ENCODE measurements around the gene RXRA.

GRCh38 chr9:134475011-134475790 lies 148.9 kb downstream of the RXRA start:
- TF ChIP-seq, protein P1, sequence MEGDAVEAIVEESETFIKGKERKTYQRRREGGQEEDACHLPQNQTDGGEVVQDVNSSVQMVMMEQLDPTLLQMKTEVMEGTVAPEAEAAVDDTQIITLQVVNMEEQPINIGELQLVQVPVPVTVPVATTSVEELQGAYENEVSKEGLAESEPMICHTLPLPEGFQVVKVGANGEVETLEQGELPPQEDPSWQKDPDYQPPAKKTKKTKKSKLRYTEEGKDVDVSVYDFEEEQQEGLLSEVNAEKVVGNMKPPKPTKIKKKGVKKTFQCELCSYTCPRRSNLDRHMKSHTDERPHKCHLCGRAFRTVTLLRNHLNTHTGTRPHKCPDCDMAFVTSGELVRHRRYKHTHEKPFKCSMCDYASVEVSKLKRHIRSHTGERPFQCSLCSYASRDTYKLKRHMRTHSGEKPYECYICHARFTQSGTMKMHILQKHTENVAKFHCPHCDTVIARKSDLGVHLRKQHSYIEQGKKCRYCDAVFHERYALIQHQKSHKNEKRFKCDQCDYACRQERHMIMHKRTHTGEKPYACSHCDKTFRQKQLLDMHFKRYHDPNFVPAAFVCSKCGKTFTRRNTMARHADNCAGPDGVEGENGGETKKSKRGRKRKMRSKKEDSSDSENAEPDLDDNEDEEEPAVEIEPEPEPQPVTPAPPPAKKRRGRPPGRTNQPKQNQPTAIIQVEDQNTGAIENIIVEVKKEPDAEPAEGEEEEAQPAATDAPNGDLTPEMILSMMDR (IDR thresholded peaks at IDR 0.05 in 2 of 3, conservative IDR thresholded peaks at IDR 0.05 in 1 of 3; ENCODE audit: control insufficient read depth in 2 of 3, extremely low read depth in 1 of 3, insufficient read depth in 1 of 3, low read depth in 3 of 3, low read length in 3 of 3) = no peak
- TF ChIP-seq POLR2AphosphoS5 (IDR thresholded peaks at IDR 0.05; ENCODE audit: low read length) (no peak), SMC3 (IDR thresholded peaks at IDR 0.05; ENCODE audit: borderline replicate concordance, low read length) (no peak), NFXL1 (IDR thresholded peaks at IDR 0.05; ENCODE audit: borderline replicate concordance) (no peak), CREB1 (IDR thresholded peaks at IDR 0.05; ENCODE audit: low read depth) (no peak), TBL1XR1 (IDR thresholded peaks at IDR 0.05; ENCODE audit: low read depth, low read length) (no peak), USF2 (IDR thresholded peaks at IDR 0.05; ENCODE audit: borderline replicate concordance, low read depth, low read length) (no peak), POLR2A (IDR thresholded peaks at IDR 0.05; ENCODE audit: low read depth, low read length) (no peak), CHD1 (IDR thresholded peaks at IDR 0.05; ENCODE audit: low read depth, low read length) (no peak), EGR1 (IDR thresholded peaks at IDR 0.05; ENCODE audit: borderline replicate concordance in 1 of 2, low read depth in 2 of 2, low read length in 2 of 2) (no peak), CBFB (IDR thresholded peaks at IDR 0.05; ENCODE audit: low read depth) (no peak), SIN3A (IDR thresholded peaks at IDR 0.05; ENCODE audit: low read depth, low read length) (no peak)

All from GM12878 (cell line).